ENCODE measurements around the gene CBLIF.

- TF ChIP-seq POLR2A (IDR thresholded peaks at IDR 0.05), result no peak
- no peak for TF ChIP-seq CTCF (IDR thresholded peaks at IDR 0.05)
Observed at GRCh38 chr11:59813364-59813763, 31.9 kb downstream of the CBLIF start.

Data from esophagus squamous epithelium (tissue), 4 donors.